GM19240 (cell line): Measurements from ENCODE around the gene LHX5.

Experiments
- DNase-seq: peaks from one replicate; pipeline ENCODE4 v3.0.0; 2011; ENCODE audit warnings: low spot score; ENCODE audit not compliant: insufficient read length

LHX5 gene

DNA sequence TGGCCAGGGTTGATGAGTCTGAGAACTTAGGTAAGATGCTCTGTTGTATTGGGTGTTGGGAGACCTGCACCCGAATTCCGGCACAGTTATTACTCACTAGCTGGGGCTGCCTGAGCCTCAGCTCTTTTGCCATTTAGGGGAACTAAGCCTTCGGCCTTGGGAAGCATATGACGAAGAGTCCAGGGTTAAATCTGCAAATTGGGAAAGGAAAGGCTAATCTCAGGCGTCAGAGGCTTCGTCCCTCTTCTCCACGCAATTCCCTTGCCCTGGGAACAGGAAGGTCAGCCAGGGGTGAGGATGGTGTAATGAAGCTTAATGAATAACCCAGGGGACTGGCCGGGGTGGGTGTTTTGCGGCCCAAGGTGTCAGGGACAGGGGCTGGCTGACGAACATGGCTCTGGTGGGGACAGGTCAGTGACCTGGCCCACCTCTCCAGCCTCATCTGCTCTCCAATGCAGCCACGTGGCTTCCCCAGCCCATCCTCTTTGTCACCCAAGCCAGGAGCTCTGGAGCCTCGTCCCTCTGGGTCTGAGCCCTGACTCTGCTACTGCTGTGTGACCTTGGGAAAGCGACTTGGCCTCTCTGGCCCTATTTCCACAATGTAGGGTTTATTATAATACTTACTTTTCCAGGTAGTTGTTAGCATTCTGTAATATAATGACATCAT lies 53.3 kb downstream of the LHX5 start:
- no peak for DNase-seq

GRCh38 chr12:113416091-113416754 lies 55.4 kb downstream of the LHX5 start:
- no peak for DNase-seq

DNA sequence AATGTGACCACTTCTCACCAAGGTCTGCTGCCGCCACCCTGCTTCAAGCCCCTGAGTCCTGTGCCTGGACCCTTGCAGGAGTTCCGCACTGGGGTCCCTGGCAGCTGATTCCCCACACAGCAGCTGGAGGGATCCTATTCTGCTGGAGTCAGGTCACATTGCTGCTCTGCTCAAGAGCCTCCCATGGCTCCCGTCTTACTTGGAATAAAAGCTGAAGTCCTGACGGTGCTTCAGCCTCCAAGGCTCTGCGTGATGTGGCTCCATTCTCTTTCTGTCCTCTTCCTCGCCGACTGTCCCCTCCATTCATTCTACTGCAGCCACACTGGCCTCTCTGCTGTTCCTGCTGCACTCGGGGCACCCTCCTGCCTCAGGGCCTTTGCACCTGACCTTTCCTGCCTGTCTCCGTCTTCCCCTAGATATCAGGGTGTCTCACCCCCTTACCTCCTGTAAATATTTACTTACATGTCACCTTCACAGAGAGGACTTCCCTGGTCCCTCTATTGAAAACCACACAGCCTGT lies 57.1 kb downstream of the LHX5 start:
- DNase-seq, result no peak

DNA sequence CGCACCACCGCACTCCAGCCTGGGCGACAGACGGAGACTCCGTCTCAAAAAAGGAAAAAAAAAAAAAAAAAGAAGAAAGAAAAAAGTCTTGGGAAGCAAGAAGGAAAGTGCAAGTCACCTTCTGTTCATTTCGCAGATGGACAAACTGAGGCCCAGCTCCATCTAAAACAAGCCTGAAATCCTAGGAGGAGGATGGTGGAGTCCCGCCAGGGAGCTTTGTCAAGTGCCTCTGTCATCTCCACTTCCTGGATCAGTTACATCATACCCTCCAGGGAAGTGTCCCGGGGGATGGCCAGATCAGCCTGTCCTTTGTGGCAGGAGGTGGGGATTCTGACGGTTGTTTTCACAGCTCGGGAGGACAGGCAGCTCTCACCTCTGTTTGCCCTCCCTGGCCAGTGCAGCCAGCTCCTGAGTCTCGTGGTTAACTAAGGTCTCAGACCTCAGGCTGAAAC lies 58.2 kb downstream of the LHX5 start:
- DNase-seq, result no peak
